Measurements from ENCODE around the gene EIF1.

- TF ChIP-seq CTCF (conservative IDR thresholded peaks at IDR 0.05; ENCODE audit: low read length) (no peak), EZH2phosphoT487 (IDR thresholded peaks at IDR 0.05; ENCODE audit: borderline replicate concordance, low read depth, low read length) (no peak)
Observed at GRCh38 chr17:41664172-41664457, 24.6 kb upstream of the EIF1 start.

Measured in OCI-LY7 (cell line).